Ectodermal cell (in vitro differentiated cells): ENCODE data around the gene RSPH10B.
"Not testable (repeated sequence)": the region's sequence is repeated elsewhere in the genome, so short reads cannot be mapped to it uniquely, and the experiment has no call there.

ENCODE experiments used
- H3K27ac ChIP-seq: 2 replicates; pipeline ENCODE4 v1.7.0; 2013; ENCODE audit warnings: mild to moderate bottlenecking, low read depth, low read length; ENCODE audit not compliant: insufficient read depth, poor library complexity, severe bottlenecking
- H3K27me3 ChIP-seq: 2 replicates; pipeline ENCODE4 v1.7.0; 2013; ENCODE audit warnings: mild to moderate bottlenecking, low read length; ENCODE audit not compliant: insufficient read depth, control insufficient read depth, poor library complexity, severe bottlenecking
- H3K36me3 ChIP-seq: one replicate; pipeline ENCODE4 v1.7.0; 2013; ENCODE audit warnings: low read length; ENCODE audit not compliant: control insufficient read depth, insufficient read depth
- H3K4me1 ChIP-seq: one replicate; pipeline ENCODE4 v1.7.0; 2013; ENCODE audit warnings: low read length; ENCODE audit not compliant: control insufficient read depth, insufficient read depth
- H3K4me3 ChIP-seq: 2 replicates; pipeline ENCODE4 v1.7.0; 2013; ENCODE audit warnings: low read depth, low read length, control low read depth; ENCODE audit not compliant: insufficient read depth
- H3K9me3 ChIP-seq: 2 replicates; pipeline ENCODE4 v1.7.0; 2013; ENCODE audit warnings: mild to moderate bottlenecking, low read length, moderate library complexity; ENCODE audit not compliant: control insufficient read depth
- WGBS, 2 experiments: methylation state at CpG; one replicate each; pipeline ENCODE4 v1.1.7; 2013; ENCODE audit warnings: missing lambda C conversion rate in 2 of 2; 5-methylcytosine and 5-hydroxymethylcytosine counted together

Gene RSPH10B

DNA sequence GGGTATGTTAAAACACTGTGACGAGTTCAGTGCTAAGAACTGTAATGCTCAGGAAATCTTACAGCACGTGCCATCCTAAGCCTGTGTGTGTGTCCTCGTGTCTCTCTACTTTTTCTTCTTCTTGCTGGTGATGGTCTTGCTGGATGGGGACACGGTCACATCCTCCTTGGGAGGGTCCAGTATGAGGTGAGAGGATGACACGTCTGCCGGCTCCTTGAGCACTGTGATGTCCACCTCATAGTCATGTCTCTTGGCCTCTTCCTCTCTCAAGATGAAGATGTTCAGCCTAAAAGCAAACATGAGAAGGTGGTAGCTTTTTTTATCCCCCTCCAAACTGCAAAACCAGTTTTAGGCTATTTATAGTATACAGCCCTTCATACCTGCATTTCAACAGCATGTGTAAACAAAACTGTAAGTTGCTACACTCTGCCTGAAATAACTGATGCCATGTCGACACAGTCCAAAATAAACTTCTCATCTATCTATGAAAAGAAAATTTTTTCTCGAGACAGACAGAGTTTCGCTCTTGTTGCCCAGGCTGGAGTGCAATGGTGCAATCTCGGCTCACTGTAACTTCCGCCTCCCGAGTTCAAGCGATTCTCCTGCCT is 44.1 kb downstream of the RSPH10B start:
- no CpG with 5 or more reads among the region's 13 CpGs for WGBS, 2 experiments
- not testable (repeated sequence) for H3K9me3 ChIP-seq, H3K27ac ChIP-seq, H3K27me3 ChIP-seq, H3K4me1 ChIP-seq, H3K4me3 ChIP-seq, H3K36me3 ChIP-seq

DNA sequence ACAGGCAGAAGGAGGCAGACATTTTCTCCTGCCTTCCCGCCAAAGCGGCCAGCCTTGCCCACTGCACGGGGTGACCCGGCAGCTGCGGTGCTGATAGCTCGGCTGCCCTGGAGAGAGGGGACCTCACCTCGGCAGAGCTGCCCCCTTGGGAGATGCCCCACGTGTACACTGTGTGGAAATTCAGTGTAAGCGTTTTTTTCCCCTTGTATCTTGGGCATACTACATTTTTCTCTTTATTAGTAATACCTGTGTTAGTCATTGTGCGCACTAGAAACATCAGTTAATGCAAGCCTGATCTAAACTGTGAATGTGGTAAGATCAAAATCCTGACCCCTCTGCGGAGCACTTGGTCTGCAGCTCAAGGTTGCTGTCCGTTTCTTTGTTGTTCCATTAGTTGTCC is 45.9 kb downstream of the RSPH10B start:
- WGBS, 2 experiments = no CpG with 5 or more reads among the region's 12 CpGs
- H3K9me3 ChIP-seq, H3K4me3 ChIP-seq, H3K36me3 ChIP-seq, H3K27ac ChIP-seq, H3K27me3 ChIP-seq, H3K4me1 ChIP-seq: not testable (repeated sequence)

DNA sequence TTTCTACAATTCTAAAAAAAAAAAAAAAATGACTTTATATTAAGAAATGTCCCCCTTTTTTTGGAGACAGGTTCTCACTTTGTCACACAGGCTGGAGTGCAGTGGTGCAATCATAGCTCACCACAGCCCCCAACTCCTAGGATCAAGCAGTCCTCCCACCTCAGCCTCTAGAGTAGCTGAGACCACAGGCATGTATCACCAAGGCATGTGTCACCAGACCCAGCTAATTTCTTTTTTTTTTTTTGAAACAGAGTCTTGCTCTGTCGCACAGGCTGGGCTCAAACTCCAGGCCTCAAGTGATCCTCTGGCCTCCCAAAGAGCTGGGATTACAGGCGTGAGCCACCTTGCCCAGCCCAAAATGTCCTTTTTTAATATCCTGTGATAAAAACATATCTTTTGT is 46.3 kb downstream of the RSPH10B start:
- not testable (repeated sequence) for H3K4me3 ChIP-seq, H3K27ac ChIP-seq, H3K9me3 ChIP-seq, H3K36me3 ChIP-seq, H3K4me1 ChIP-seq, H3K27me3 ChIP-seq
- no CpG with 5 or more reads among the region's 2 CpGs for WGBS, 2 experiments

DNA sequence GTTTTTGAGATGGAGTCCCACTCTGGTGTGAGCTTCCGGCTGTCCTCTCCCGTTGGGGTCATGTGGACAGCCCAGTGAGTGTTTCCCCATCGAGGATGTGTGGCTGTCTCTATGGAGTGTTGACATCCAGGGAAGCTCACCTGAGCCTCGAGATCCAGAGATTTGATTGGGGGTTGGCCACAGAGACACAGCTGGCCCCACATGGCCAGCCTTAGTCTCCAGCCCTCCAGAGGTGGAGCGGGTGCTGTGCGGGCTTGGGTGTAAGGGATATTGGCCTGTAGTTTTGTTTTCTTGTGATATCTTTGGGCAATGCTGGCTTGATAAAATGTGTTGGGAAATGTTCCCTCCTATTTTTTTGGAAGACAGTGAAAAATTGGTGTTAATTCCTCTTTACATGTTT is 54.0 kb downstream of the RSPH10B start:
- 71 to 95% methylated on average over 2 to 4 of the region's 6 CpGs for WGBS, 2 experiments
- not testable (repeated sequence) for H3K36me3 ChIP-seq

DNA sequence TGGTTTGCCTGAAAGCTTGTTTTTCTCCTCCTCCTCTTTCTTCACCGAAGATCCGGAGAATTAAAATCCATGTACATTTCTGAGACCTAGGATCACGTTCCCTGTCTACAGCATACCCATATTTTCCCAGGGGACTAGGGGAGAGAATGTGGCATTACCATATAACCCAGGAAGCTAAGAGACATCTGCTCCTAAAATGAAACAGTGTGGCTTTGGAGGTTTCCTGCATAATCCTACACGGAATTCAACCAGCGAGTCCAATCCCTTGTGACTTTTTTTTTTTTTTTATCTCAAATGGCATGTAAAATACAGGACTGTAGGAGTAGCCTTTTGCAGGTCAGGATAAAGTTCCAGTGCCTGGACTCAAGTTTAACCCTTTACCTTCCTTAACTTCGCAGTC is 61.7 kb downstream of the RSPH10B start:
- H3K36me3 ChIP-seq, H3K27me3 ChIP-seq, H3K27ac ChIP-seq, H3K9me3 ChIP-seq, H3K4me3 ChIP-seq, H3K4me1 ChIP-seq: not testable (repeated sequence)
- 93 to 96% methylated on average over 3 to 4 of the region's 6 CpGs for WGBS, 2 experiments

More for the DNA sequence above, 54.0 kb downstream of the RSPH10B start:
- not testable (repeated sequence) for H3K4me1 ChIP-seq, H3K9me3 ChIP-seq, H3K4me3 ChIP-seq, H3K27ac ChIP-seq, H3K27me3 ChIP-seq

DNA sequence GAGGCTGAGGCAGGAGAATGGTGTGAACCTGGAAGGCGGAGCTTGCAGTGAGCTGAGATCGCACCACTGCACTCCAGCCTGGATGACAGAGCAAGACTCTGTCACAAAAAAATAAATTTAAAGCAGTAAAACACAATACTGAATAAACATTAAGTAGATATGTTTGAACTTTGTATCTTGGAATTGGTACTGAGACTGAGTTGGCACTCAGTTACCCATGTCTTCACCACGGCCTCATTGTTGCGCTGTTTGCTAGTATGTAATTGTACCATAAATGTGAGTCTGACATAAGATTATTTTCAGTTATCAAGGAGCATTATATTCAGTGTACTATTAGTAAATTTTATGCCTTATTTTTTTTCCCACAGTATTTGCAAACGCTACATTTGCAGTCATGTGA is 65.8 kb downstream of the RSPH10B start:
- not testable (repeated sequence) for H3K27ac ChIP-seq, H3K4me3 ChIP-seq, H3K27me3 ChIP-seq, H3K9me3 ChIP-seq, H3K4me1 ChIP-seq, H3K36me3 ChIP-seq
- WGBS, 2 experiments = 91 to 100% methylated on average over 3 to 4 of the region's 5 CpGs

DNA sequence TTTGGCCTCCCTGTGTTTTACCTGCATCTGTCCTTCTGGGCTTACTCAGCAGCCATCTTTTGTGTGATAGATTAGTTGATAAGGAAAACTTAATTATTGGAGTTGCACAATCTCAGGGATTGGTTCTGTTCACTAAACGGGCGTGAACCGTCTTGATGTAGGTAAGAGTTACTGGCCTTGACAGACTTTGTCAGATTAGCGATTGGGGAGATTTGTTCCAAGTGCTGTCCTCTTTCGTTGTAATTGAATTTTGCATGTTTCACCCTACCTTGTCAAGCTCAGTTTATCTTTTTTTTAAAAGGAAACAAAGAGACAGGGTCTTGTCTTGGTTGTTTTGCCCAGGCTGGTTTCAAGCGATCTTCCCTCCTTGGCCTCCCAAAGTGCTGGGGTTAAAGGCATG is 67.5 kb downstream of the RSPH10B start:
- H3K27ac ChIP-seq, H3K27me3 ChIP-seq, H3K4me1 ChIP-seq, H3K36me3 ChIP-seq, H3K4me3 ChIP-seq, H3K9me3 ChIP-seq: not testable (repeated sequence)
- 98 to 99% methylated on average over 4 to 5 of the region's 6 CpGs for WGBS, 2 experiments

DNA sequence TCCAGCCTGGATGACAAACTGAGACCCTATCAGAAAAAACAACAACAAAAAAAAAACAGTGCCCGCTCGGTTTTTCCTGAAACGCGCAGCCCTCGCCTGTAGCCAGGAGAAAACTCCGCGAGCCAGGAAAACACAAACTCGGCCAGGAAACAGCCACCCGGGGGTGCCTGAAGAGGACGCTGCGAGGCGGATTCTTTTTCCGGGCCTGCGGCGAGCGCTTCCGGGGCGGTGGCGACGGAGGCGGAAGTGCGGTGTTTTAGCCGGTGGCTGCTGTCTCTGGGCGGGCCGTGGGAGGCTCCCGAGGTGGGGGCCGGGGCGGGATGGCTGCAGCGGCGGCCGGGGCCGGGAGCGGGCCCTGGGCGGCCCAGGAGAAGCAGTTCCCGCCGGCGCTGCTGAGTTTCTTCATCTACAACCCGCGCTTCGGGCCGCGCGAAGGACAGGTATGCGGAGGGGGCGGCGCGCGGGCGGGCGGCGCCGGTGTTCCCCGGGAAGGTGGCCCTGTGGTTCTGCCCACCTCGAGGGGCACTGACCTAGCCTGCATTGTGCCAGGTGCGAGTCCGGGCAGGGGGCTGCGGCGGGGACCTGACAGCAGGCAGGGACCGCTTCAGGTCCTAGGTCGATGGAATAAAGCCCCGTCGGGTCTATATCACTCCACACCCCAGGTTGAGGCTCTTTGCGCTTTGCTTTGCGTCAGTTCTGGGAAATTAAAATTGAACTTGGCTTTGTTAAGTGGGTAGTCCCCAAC is 71.8 kb downstream of the RSPH10B start, which contains the start of gene CCZ1:
TSS of gene CCZ1 (plus strand) at position 254 of the 745 bp plus-strand sequence. CDS start at position 321, 67 bp downstream.
- Histone ChIP-seq H3K4me3 (peak within 1 kb of the TSS; percentile 35), H3K27ac (peak within 1 kb of the TSS; percentile 44)
- not testable (repeated sequence) for H3K27me3 ChIP-seq, H3K36me3 ChIP-seq, H3K9me3 ChIP-seq, H3K4me1 ChIP-seq
- 2% methylated on average over 13 to 17 of the region's 64 CpGs for WGBS, 2 experiments

DNA sequence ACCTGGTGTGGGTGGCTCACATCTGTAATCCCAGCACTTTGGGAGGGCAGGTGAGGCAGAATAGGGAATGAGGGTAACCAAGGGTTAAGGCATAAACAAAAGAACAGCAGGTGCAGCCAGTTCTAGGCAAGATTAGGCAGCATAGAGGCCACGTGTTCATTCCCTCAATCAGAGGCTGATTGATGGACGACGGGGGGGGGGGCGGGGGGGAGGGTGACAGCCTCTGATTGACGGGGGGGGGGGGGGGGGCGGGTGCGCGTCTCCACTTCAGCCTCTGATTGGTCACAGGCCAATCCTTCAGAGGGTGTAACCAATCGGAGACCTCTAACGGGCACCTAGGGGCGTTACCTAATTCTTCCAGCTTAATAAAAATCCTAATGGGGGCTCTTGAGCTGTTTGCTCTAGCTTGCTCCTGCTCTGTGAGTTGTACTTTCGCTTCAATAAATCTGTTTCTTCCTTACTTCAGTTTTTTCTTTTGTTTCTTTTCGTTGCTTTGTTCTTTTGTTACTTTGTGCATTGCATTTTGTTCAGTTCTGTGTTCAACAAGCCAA is 73.0 kb downstream of the RSPH10B start:
- H3K36me3 ChIP-seq, H3K9me3 ChIP-seq, H3K27ac ChIP-seq, H3K27me3 ChIP-seq, H3K4me3 ChIP-seq, H3K4me1 ChIP-seq: not testable (repeated sequence)
- WGBS, 2 experiments = 57 to 80% methylated on average over 2 to 3 of the region's 13 CpGs

DNA sequence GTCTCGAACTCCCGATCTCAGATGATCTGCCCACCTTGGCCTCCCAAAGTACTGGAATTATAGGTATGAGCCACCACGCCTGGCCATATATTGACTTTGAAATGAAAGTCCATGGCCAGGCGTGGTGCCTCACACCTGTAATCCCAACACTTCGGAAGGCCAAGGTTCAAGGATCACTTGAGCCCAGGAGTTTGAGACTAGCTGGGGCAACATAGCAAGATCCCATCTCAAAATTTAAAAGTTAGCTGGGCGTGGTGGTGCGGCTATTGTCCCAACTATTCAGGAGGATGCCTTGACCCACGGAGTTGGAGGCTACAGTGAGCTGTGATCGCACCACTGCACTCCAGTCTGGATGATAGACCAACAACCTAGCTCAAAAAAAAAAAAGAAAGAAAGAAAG is 78.0 kb downstream of the RSPH10B start:
- no peaks in the 10 kb centered on the region for H3K4me1 ChIP-seq
- no peak overlapping the region for H3K4me3 ChIP-seq
- no peaks in the 10 kb centered on the region for H3K36me3 ChIP-seq
- H3K9me3 ChIP-seq = no peaks in the 10 kb centered on the region
- H3K27ac ChIP-seq = no peak overlapping the region
- WGBS, 2 experiments = 93 to 95% methylated on average over 9 of the region's 9 CpGs
- H3K27me3 ChIP-seq = no peaks in the 10 kb centered on the region
